Lung microvascular endothelial cell (primary cell): ENCODE measurements around the gene DAB2IP. TPM values are rescaled to one million over a fixed set of nuclear protein-coding genes. Genes with fewer than 3 reads are reported as not detected.

Source experiments
- DNase-seq, 2 donors: peaks; one replicate each; pipeline versions ENCODE4 v3.0.0 to v3.0.0-alpha.2; 2010; ENCODE audit warnings: low read depth in 2 of 2
- total RNA-seq: library from RNA; depleted of rRNA; stranded (reverse); fragments of >200 nt; gene quantifications from 2 replicates; pipeline ENCODE4 v1.2.1, GENCODE V29; 2014

DAB2IP gene
- total RNA-seq, 1 donor from 2014 or later = 14.1 TPM

DNA sequence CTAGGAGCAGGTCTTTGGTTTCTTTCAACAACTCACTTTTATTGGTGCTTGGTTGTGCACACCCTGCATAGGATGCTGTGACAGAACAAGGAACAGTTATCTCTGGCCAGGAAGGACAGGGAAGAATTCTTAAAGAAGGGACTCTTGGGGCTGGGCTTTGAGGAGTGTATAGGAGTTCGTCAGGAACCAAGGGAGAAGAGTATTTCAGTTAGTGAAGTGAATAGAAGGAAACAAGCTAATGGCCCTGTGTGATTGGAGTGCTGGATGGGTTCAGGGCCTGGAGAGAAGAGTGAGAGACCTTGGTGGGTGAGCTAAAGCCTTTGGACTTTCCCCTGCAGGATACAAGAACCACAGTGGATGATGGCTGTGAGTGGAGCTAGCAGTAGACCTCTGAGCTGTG lies 32.2 kb downstream of the DAB2IP start:
- no peak for DNase-seq

GRCh38 chr9:121684381-121685145 lies 33.1 kb downstream of the DAB2IP start:
- peak; percentile 46 to 61 for DNase-seq

DNA sequence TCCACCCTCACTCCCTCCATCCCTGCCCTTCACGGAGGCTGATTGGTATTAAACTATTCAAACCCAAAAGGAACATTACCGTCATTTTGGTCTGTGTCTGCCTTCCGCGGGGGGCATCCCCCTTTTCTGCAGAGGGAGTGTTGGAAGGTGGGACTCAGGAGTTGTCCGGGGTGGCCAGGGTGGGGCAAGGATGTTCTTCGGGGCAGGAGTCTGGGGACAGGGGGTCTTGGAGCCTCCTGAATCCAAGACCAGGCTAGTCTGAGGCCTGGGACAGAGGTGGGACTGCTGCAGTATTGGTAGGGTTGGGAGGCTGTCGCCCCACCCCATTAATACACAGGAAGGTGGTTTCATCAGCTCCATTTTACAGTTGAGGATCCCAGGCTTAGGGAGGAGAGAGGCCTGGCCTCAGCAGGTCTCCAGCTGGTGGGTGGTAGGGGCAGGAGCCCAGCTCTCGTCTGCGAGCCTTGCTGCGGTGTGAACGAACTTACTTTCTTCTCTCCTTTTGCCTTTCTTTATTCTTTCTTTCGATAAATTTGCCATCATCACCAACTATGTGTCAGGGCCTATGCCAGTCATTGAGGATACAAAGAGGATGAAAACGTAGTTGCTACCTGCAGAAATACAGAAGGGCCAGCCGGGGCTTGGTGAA lies 33.8 kb downstream of the DAB2IP start:
- no peak for DNase-seq

DNA sequence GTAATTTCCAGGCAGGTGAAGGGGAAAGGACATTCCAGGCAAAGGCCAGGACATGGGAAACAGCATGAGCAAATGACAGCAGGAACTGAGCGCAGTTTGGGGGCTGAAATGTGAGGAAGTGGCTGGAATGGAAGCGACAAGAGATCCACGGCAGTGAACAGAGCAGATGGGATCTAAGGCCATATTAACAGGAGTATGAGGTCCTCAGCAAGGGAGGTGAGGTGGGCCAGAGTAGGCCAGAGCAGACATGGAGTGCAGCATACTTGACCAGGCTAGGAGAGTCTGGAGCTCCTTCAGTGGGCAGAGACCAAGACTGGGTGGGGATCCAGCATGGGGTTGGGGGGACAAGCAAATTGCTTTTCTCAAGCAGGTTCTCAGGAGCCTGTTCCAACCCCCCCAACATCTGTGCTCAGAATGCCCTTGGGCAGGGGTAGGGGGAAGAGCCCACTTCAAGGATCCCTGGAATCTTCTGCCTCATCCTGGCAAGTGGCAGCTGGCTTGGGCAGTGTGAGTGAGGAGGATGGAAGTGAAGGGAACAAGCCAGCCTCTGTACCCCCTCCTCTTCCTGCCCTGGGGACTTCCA lies 34.5 kb downstream of the DAB2IP start:
- no peak for DNase-seq

DNA sequence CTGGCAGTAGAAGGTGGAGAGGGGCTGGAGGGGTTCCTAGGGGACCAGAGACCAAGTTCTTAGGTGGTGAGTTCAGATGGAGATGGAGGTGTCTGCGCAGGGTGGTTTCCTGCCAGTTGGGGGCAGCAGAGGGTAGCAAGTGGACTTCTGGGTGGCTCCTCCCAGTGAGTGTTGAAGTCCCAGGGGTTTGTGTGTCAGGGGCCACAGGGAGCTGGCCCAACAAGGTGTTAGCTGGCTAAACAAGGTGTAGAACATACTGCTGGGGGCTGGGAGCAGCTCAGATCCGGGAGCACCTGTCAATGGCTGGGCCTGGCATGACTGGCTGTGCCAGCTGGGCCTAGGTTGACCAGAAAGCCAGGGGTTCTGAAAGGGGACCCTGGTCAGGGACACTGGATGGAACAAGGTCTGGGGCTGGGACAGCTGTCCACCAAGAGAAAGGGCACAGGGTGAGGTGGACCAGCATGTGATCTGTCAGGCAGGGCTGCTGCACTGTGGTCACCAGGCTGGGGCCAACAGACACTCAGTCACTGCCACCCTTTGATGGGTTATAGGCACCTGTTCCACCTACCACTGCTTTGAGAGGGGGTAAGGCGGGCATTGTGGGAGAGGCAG lies 35.6 kb downstream of the DAB2IP start:
- DNase-seq = peak; percentile 81 to 83

- no peak for DNase-seq
These were observed 36.8 kb downstream of the DAB2IP start for GRCh38 chr9:121688146-121688680.

DNA sequence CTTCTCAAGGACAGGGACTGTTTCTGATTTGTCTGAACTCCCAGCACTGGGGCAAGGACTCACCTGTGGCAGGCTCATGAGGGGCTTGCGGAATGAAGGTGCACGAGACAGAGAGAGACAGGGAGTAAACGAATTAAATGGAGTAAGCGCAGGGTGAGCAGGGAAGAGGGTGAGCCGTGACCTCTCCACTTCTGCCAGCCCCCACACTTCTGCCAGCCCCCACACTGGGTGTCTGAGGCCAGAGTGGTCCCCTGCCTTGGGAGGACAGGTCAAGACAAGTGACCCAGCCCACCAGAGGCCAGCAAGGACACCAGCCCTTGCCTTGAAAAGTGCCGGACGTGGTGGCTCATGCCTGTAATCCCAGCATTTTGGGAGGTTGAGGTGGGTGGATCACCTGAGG lies 37.2 kb downstream of the DAB2IP start:
- no peak for DNase-seq

DNA sequence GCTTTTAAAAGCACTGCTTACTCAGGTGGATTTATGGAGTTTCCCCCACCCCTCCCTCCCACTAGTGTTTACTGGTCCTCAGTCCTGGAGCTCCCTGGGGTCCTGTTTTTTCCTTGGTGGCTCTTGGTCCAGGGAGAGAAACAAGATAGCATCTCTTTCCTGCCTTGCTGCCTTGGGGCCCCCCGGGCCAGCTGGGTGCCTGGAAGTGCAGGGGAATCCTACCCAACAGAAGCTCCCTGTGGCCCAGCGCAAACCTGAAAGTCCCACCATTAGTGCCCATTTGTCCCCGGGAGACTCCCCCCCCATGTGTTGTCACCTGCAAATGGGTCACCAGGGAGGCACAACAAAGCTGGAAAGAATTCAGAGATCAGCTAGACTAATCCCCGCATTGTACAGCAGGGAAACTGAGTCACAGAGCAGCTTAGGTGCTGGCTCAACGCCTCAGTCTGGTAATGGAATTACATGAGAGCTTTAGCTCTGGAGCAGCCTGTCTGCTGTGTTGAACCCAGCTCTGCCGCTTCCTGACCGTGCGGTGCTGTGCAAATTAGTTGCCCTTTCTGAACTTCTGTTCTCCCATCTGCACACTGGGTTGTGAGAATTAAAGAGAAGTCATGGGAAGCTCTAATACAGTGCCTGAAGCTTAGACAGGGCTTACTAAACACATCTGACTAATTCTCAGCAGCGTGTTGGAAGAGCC lies 38.2 kb downstream of the DAB2IP start:
- no peak for DNase-seq

DNA sequence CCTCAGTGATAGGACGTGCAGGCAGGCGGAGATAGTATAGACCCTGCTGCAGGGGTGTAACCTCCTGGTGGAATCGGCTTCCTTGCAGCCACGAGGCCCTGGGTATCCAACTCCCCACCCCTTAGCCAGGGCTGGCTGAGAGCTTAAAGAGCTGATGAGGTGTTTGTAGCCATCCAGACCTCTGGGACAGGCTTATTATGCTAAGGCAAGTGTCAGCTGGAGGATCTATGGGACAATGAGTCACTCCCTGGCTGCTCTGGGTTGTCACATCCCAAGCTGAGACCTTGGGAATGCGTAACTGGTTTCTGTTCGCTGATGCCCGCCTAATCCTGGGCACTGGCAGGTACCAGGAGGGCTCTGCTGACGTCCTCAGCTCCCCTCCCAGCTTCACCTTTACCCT lies 38.9 kb downstream of the DAB2IP start:
- DNase-seq = no peak

GRCh38 chr9:121690766-121691165 lies 39.3 kb downstream of the DAB2IP start:
- no peak for DNase-seq

DNA sequence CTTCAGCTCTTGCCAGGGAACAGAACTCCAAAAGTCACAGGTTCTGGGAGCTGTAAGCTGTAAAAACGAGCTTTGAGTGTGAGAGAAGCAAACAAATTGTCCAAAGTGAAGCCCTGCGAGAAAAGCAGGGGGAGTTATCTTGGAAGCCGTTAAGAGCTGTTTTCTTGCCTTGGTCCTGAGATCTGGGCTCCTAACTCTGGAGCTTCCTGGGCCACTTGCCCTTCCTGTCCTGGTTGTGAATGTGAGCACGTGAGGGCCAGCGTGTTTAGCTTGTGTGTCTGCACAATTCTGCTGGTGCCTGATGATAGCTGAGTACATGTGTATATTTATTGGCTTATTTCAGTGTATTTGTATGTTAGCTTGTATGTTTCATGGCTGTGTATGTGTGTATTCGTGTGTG lies 40.5 kb downstream of the DAB2IP start:
- DNase-seq = no peak

GRCh38 chr9:121692606-121693387 lies 41.4 kb downstream of the DAB2IP start:
- peak in 1 of 2 donors; percentile 43 for DNase-seq

DNA sequence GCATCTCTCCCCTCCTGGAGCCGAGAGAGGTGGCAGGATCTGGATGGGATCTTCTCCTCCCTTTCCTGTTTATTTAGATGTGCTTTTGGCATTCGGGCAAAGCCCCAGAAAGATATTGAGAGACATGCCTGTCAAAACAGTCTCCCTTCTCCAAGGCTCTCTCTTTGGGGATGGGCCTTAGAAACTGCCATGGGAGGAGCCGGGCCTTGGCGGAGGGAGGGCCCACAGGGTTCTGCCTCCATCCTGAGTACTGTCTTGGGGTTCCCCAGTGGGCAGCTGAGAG lies 41.9 kb downstream of the DAB2IP start:
- no peak for DNase-seq

DNA sequence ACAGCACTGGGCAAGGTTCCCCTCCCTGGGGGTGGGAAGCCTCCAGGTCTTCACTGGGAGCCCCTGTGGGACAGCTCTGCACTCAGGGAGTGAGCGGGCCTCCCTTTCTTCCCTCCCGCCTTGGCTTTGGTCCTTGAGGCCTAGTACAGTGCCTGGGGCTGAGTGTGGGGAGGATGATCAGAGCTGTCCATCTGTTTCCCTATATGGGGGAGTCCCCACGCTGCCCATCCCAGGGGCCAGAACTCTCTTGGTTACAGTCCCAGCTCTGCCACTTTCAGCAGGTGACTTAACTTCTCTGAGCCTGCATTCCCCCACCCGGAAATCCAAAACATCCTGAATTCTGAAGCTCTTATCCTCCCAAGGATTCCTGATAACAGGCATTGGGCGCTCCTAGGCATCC lies 42.6 kb downstream of the DAB2IP start:
- DNase-seq = no peak

DNA sequence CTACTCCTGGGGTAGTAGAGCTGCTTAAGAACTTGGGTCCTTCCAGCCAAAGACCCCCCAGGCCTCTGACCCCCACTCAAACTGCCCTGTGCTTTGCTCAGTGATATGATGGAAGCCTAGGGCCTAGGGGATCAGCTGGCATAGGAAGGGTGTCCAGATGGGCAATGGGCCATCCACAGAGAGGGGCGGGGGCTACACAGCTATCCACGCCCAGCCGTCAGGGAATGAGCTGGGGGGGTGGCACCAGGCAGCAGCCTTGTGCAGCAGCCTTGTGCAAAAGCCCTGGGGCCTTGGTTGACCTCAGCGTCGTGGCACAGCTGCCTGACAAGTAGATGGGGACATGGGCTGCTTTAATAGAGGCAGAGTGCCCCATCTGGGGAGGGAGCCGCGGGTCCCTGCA lies 43.2 kb downstream of the DAB2IP start:
- no peak for DNase-seq

- DNase-seq = no peak
These were observed 45.5 kb downstream of the DAB2IP start for GRCh38 chr9:121696930-121697329.

DNA sequence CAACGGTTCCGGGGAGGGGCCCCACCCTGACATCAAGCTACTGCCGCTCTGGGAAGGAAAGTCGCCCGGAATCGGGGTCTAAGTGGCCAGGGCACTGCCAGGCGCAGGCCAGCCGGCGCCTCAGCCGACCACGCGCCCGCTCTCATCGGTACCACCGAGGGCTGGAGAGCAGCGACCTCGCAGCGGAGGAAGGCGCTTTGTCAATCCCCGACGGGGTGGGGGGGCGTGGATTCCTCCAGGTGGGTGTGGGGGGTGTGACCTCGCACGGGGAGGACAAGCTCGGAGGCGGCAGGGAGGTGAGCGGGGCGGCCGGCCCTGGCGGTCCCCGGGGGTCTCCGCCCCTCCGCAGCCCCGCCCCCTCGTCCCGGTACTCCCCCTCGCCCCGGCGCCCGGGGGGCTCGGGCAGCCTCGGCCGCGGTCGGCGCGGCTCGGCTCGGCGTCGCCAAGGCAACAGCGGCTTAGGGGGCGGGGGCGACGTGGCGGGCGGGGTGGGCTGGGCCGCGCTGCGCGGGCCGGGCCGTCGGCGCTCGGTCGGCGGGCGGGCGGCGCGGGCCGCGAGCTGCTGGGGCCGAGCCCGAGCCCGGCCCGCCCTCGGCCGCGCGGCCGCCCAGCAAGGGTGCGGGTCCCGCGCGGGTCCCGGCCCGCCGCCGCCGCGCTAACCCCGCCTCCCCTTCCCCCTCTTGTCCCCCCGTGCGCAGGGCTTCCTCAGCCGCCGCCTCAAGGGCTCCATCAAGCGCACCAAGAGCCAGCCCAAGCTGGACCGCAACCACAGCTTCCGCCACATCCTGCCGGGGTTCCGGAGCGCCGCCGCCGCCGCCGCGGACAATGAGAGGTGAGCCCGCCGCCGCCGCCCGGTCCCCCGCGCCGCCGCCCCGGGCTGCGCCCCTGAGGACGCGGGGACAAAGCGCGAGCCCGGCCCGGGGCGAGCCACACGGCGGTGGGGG lies 47.5 kb downstream of the DAB2IP start:
- DNase-seq = peak; percentile 45 to 73

- no peak for DNase-seq
These were observed 48.2 kb downstream of the DAB2IP start for GRCh38 chr9:121699571-121700164.

GRCh38 chr9:121700165-121700831 lies 48.9 kb downstream of the DAB2IP start:
- DNase-seq = peak; percentile 60 to 66
